GM18909 (cell line): ENCODE measurements around the gene PTGFRN.

Experiments used
- ATAC-seq: cut with Tn5 transposase; IDR thresholded peaks from one replicate; pipeline ENCODE4 v1.9.1; 2021; ENCODE audit warnings: mild to moderate bottlenecking; ENCODE audit not compliant: unreplicated experiment, poor library complexity

PTGFRN gene

GRCh38 chr1:117020526-117021156 is 110.9 kb downstream of the PTGFRN start:
- ATAC-seq = no peak

- ATAC-seq = no peak
Measured at GRCh38 chr1:117022114-117022513, 112.4 kb downstream of the PTGFRN start.

- no peak for ATAC-seq
Measured at GRCh38 chr1:117025568-117025967, 115.9 kb downstream of the PTGFRN start.

- ATAC-seq = no peak
Measured at GRCh38 chr1:117026361-117026760, 116.6 kb downstream of the PTGFRN start.

GRCh38 chr1:117029685-117030084 is 120.0 kb downstream of the PTGFRN start:
- no peak for ATAC-seq

GRCh38 chr1:117030271-117030877 is 120.7 kb downstream of the PTGFRN start:
- no peak for ATAC-seq

GRCh38 chr1:117032266-117032665 is 122.5 kb downstream of the PTGFRN start:
- no peak for ATAC-seq

GRCh38 chr1:117032681-117033539 is 123.2 kb downstream of the PTGFRN start:
- no peak for ATAC-seq

GRCh38 chr1:117033772-117034171 is 124.1 kb downstream of the PTGFRN start:
- ATAC-seq = no peak

GRCh38 chr1:117034791-117035290 is 125.1 kb downstream of the PTGFRN start:
- ATAC-seq = no peak

- no peak for ATAC-seq
Measured at GRCh38 chr1:117036018-117036461, 126.3 kb downstream of the PTGFRN start.

GRCh38 chr1:117037802-117038201 is 128.1 kb downstream of the PTGFRN start:
- ATAC-seq = no peak

GRCh38 chr1:117038236-117038635 is 128.5 kb downstream of the PTGFRN start:
- no peak for ATAC-seq
